ENCODE measurements around the gene SMIM14. TPM values are rescaled to one million over a fixed set of nuclear protein-coding genes. Genes with fewer than 3 reads are reported as not detected.
A peak's percentile ranks its signal among the peaks of the same experiment; 100 is the strongest.

The SMIM14 gene
- total RNA-seq, 1 experiment from 2014 or later: 32.3 TPM

DNA sequence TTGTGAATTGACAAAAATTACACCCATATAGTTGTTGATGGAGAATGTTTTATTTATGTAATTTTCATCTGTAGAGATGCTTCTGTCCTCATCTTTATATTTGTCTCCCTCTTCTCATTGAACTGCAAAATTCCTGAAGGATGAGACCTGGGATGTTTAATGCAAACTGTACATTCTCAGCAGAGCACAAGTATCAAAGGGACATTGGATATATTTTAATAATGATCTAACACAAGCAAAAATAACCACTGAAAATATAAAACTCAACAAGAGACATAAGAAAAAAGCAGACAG, 140.0 kb downstream of the SMIM14 start:
- no peak for ATAC-seq
- Mint-ChIP-seq H3K36me3 (peaks cover 41% of the 10 kb centered on the region), H3K27me3 (ENCODE audit: low read depth) (no peaks in the 10 kb centered on the region), H3K4me1 (no peaks in the 10 kb centered on the region), H3K4me3 (no peak overlapping the region), H3K9me3 (no peaks in the 10 kb centered on the region), H3K27ac (peak overlapping the region; percentile 19; the same call in 1 of the 2 replicates)
- TF ChIP-seq JUN (CRISPR knock-in tag; IDR thresholded peaks at IDR 0.05) (no peak), FOXK1 (CRISPR knock-in tag; IDR thresholded peaks at IDR 0.05) (no peak), ETV6 (CRISPR knock-in tag; IDR thresholded peaks at IDR 0.05) (no peak), ZNF219 (CRISPR knock-in tag; IDR thresholded peaks at IDR 0.05; ENCODE audit: borderline replicate concordance) (no peak), OVOL2 (CRISPR knock-in tag; IDR thresholded peaks at IDR 0.05; ENCODE audit: borderline replicate concordance) (no peak), TEAD4 (CRISPR knock-in tag; IDR thresholded peaks at IDR 0.05) (no peak), RELA (CRISPR knock-in tag; IDR thresholded peaks at IDR 0.05; ENCODE audit: borderline replicate concordance) (no peak), KAT7 (CRISPR knock-in tag; IDR thresholded peaks at IDR 0.05; ENCODE audit: borderline replicate concordance) (no peak), MYBL2 (CRISPR knock-in tag; IDR thresholded peaks at IDR 0.05) (no peak), ATF1 (CRISPR knock-in tag; IDR thresholded peaks at IDR 0.05) (no peak)
- TF ChIP-seq, protein P1, sequence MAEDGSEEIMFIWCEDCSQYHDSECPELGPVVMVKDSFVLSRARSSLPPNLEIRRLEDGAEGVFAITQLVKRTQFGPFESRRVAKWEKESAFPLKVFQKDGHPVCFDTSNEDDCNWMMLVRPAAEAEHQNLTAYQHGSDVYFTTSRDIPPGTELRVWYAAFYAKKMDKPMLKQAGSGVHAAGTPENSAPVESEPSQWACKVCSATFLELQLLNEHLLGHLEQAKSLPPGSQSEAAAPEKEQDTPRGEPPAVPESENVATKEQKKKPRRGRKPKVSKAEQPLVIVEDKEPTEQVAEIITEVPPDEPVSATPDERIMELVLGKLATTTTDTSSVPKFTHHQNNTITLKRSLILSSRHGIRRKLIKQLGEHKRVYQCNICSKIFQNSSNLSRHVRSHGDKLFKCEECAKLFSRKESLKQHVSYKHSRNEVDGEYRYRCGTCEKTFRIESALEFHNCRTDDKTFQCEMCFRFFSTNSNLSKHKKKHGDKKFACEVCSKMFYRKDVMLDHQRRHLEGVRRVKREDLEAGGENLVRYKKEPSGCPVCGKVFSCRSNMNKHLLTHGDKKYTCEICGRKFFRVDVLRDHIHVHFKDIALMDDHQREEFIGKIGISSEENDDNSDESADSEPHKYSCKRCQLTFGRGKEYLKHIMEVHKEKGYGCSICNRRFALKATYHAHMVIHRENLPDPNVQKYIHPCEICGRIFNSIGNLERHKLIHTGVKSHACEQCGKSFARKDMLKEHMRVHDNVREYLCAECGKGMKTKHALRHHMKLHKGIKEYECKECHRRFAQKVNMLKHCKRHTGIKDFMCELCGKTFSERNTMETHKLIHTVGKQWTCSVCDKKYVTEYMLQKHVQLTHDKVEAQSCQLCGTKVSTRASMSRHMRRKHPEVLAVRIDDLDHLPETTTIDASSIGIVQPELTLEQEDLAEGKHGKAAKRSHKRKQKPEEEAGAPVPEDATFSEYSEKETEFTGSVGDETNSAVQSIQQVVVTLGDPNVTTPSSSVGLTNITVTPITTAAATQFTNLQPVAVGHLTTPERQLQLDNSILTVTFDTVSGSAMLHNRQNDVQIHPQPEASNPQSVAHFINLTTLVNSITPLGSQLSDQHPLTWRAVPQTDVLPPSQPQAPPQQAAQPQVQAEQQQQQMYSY (CRISPR knock-in tag; IDR thresholded peaks at IDR 0.05): no peak
- TF ChIP-seq, protein P2, sequence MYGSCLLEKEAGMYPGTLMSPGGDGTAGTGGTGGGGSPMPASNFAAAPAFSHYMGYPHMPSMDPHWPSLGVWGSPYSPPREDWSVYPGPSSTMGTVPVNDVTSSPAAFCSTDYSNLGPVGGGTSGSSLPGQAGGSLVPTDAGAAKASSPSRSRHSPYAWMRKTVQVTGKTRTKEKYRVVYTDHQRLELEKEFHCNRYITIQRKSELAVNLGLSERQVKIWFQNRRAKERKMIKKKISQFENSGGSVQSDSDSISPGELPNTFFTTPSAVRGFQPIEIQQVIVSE (CRISPR knock-in tag; IDR thresholded peaks at IDR 0.05; ENCODE audit: borderline replicate concordance): no peak
- ChIA-PET POLR2A (no interaction called here), CTCF (no interaction called here)
- no peak for DNase-seq (ENCODE audit: low spot score)

DNA sequence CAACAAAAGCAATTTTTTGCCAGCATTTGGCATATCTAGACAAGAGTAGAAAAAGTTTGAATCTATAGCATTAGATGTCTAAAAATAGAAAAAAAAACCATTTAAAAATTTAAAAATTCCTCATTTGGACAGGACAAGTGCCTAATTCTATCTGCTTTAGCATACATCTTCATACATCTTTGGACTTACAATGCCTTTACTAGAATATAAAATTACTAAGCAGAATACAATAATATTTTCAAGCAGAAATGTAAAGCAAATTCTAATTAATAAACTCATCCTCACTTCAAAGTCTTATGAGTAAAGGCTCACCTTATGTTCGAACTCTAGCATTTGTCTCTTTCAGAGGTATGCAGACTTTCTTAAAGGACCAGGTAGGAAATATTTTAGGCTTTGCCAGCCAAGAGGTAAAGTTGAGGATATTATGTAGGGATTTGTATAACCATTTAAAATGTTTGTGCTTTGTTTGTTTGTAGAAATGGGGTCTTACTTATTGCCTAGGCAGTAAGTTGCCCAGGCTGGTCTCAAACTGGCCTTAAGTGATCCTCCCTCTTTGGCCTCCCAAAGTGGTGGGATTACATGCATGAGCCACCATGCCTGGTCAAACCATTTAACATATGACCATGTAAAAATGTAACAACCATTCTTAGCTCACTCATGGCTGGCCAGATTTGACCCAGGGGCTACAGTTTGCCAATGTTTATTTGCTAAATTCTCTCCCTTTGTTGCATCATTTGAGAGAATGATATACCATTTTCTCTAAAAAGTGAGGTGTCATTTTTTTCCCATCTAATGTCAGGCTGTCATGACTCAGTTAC, 140.5 kb downstream of the SMIM14 start:
- ATAC-seq (no peak), DNase-seq (ENCODE audit: low spot score) (no peak)
- no peak overlapping the region for H3K27ac Mint-ChIP-seq
- CTCF ChIA-PET: no interaction called here
- no peak overlapping the region for H3K4me3 Mint-ChIP-seq
- no peaks in the 10 kb centered on the region for H3K9me3 Mint-ChIP-seq
- H3K4me1 Mint-ChIP-seq: no peaks in the 10 kb centered on the region
- TF ChIP-seq NR2C2 (CRISPR knock-in tag; IDR thresholded peaks at IDR 0.05) (no peak), ETV6 (CRISPR knock-in tag; IDR thresholded peaks at IDR 0.05) (no peak), RORB (CRISPR knock-in tag; IDR thresholded peaks at IDR 0.05) (no peak), GABPB1 (CRISPR knock-in tag; IDR thresholded peaks at IDR 0.05) (peak; percentile 59; the same call in 1 of the 2 replicates)
- TF ChIP-seq, protein P3, sequence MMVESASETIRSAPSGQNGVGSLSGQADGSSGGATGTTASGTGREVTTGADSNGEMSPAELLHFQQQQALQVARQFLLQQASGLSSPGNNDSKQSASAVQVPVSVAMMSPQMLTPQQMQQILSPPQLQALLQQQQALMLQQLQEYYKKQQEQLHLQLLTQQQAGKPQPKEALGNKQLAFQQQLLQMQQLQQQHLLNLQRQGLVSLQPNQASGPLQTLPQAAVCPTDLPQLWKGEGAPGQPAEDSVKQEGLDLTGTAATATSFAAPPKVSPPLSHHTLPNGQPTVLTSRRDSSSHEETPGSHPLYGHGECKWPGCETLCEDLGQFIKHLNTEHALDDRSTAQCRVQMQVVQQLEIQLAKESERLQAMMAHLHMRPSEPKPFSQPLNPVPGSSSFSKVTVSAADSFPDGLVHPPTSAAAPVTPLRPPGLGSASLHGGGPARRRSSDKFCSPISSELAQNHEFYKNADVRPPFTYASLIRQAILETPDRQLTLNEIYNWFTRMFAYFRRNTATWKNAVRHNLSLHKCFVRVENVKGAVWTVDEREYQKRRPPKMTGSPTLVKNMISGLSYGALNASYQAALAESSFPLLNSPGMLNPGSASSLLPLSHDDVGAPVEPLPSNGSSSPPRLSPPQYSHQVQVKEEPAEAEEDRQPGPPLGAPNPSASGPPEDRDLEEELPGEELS (CRISPR knock-in tag; IDR thresholded peaks at IDR 0.05): no peak
- POLR2A ChIA-PET: no interaction called here
- H3K27me3 Mint-ChIP-seq (ENCODE audit: low read depth): no peaks in the 10 kb centered on the region
- peaks cover 36% of the 10 kb centered on the region for H3K36me3 Mint-ChIP-seq

Other genes with a start within 250 kb of the SMIM14 start
- gene KLB, start 231.9 kb downstream of the SMIM14 start, total RNA-seq (2021): 0.09 to 0.14 TPM in 2 of 3 replicates, not detected in the other
- 1,191 to 1,343 TPM (median 1,328 TPM) in 3 replicates for gene RPL9, start 179.9 kb downstream of the SMIM14 start, total RNA-seq (2021)
- 23.1 to 23.5 TPM (median 23.1 TPM) in 3 replicates for gene LIAS, start 179.8 kb downstream of the SMIM14 start, total RNA-seq (2021)
- gene UGDH, start 111.4 kb downstream of the SMIM14 start, total RNA-seq (2021): 80.2 to 97.5 TPM (median 89.0 TPM) in 3 replicates
- 131 to 138 TPM (median 135 TPM) in 3 replicates for gene UBE2K, start 59.3 kb upstream of the SMIM14 start, total RNA-seq (2021)

All from WTC11 (cell line).